ENCODE data around the gene ATP8B1.

ATP8B1 gene

GRCh38 chr18:57655740-57656139, 147.4 kb downstream of the ATP8B1 start:
- TF ChIP-seq EP300 (IDR thresholded peaks at IDR 0.05; ENCODE audit: borderline replicate concordance), result no peak
- TF ChIP-seq REST (IDR thresholded peaks at IDR 0.05; ENCODE audit: low read depth), result no peak
- no peak for TF ChIP-seq TEAD4 (IDR thresholded peaks at IDR 0.05)
- TF ChIP-seq TAF1 (IDR thresholded peaks at IDR 0.05; ENCODE audit: low read depth), result no peak
- no peak for TF ChIP-seq YY1 (IDR thresholded peaks at IDR 0.05; ENCODE audit: low read depth)
- no peak for TF ChIP-seq USF1 (IDR thresholded peaks at IDR 0.05)
- TF ChIP-seq CREB1 (IDR thresholded peaks at IDR 0.05; ENCODE audit: low read depth), result no peak
- TF ChIP-seq TCF12 (IDR thresholded peaks at IDR 0.05; ENCODE audit: low read depth), result no peak
- TF ChIP-seq CEBPB (IDR thresholded peaks at IDR 0.05), result no peak
- no peak for TF ChIP-seq EGR1 (IDR thresholded peaks at IDR 0.05)
- TF ChIP-seq ZBTB7A (IDR thresholded peaks at IDR 0.05; ENCODE audit: low read depth), result no peak

- TF ChIP-seq USF1 (IDR thresholded peaks at IDR 0.05) (no peak), RAD21 (IDR thresholded peaks at IDR 0.05; ENCODE audit: low read depth) (no peak), EGR1 (IDR thresholded peaks at IDR 0.05) (no peak), CREB1 (IDR thresholded peaks at IDR 0.05; ENCODE audit: low read depth) (no peak), YY1 (IDR thresholded peaks at IDR 0.05; ENCODE audit: low read depth) (no peak), NFIC (IDR thresholded peaks at IDR 0.05) (no peak), CEBPB (IDR thresholded peaks at IDR 0.05) (no peak), FOXM1 (IDR thresholded peaks at IDR 0.05; ENCODE audit: borderline replicate concordance, low read depth) (no peak), TEAD4 (IDR thresholded peaks at IDR 0.05) (no peak), TAF1 (IDR thresholded peaks at IDR 0.05; ENCODE audit: low read depth) (no peak), REST (IDR thresholded peaks at IDR 0.05; ENCODE audit: low read depth) (no peak), ZBTB7A (IDR thresholded peaks at IDR 0.05; ENCODE audit: low read depth) (no peak), EP300 (IDR thresholded peaks at IDR 0.05; ENCODE audit: borderline replicate concordance) (no peak), TCF12 (IDR thresholded peaks at IDR 0.05; ENCODE audit: low read depth) (no peak), MAX (IDR thresholded peaks at IDR 0.05) (no peak)
Observed at GRCh38 chr18:57651914-57652313, 151.2 kb downstream of the ATP8B1 start.

GRCh38 chr18:57649556-57650500, 153.3 kb downstream of the ATP8B1 start:
- TF ChIP-seq YY1 (IDR thresholded peaks at IDR 0.05; ENCODE audit: low read depth), result no peak
- no peak for TF ChIP-seq TEAD4 (IDR thresholded peaks at IDR 0.05)
- no peak for TF ChIP-seq EGR1 (IDR thresholded peaks at IDR 0.05)
- TF ChIP-seq CREB1 (IDR thresholded peaks at IDR 0.05; ENCODE audit: low read depth), result no peak
- TF ChIP-seq MAX (IDR thresholded peaks at IDR 0.05), result no peak
- TF ChIP-seq REST (IDR thresholded peaks at IDR 0.05; ENCODE audit: low read depth), result no peak
- no peak for TF ChIP-seq NFIC (IDR thresholded peaks at IDR 0.05)

GRCh38 chr18:57648414-57648813, 154.7 kb downstream of the ATP8B1 start:
- TF ChIP-seq FOXM1 (IDR thresholded peaks at IDR 0.05; ENCODE audit: borderline replicate concordance, low read depth), result no peak

Measured in Ishikawa (cell line).